HG02610 (cell line): ENCODE results near the gene ARHGEF9.

ENCODE experiments used
- ATAC-seq: cut with Tn5 transposase; IDR thresholded peaks from one replicate; pipeline ENCODE4 v1.9.1; 2021; ENCODE audit warnings: mild to moderate bottlenecking, moderate library complexity; ENCODE audit not compliant: unreplicated experiment

Gene ARHGEF9

GRCh38 chrX:63747331-63747730 is 37.7 kb downstream of the ARHGEF9 start:
- ATAC-seq, result no peak

- peak; percentile 25 for ATAC-seq
These were observed 38.3 kb downstream of the ARHGEF9 start for GRCh38 chrX:63746715-63747114.

- peak; percentile 92 for ATAC-seq
These were observed 38.7 kb downstream of the ARHGEF9 start for GRCh38 chrX:63746278-63746677.

- no peak for ATAC-seq
These were observed 40.1 kb downstream of the ARHGEF9 start for GRCh38 chrX:63744850-63745394.

GRCh38 chrX:63743596-63743995 is 41.4 kb downstream of the ARHGEF9 start:
- no peak for ATAC-seq

- peak; percentile 53 for ATAC-seq
These were observed 44.6 kb downstream of the ARHGEF9 start for GRCh38 chrX:63740382-63740781.

- ATAC-seq, result no peak
These were observed 45.1 kb downstream of the ARHGEF9 start for GRCh38 chrX:63739885-63740284.

GRCh38 chrX:63738696-63739095 is 46.3 kb downstream of the ARHGEF9 start:
- ATAC-seq, result peak; percentile 72

GRCh38 chrX:63737131-63737921 is 47.7 kb downstream of the ARHGEF9 start:
- no peak for ATAC-seq

- ATAC-seq, result no peak
These were observed 49.1 kb downstream of the ARHGEF9 start for GRCh38 chrX:63735882-63736281.

- no peak for ATAC-seq
These were observed 64.7 kb downstream of the ARHGEF9 start for GRCh38 chrX:63720293-63720692.

- ATAC-seq, result no peak
These were observed 65.4 kb downstream of the ARHGEF9 start for GRCh38 chrX:63719633-63720032.

GRCh38 chrX:63718010-63718694 is 66.9 kb downstream of the ARHGEF9 start:
- ATAC-seq, result peak; percentile 87

GRCh38 chrX:63713526-63713925 is 71.5 kb downstream of the ARHGEF9 start:
- ATAC-seq, result no peak

- ATAC-seq, result no peak
These were observed 76.2 kb downstream of the ARHGEF9 start for GRCh38 chrX:63708801-63709200.

GRCh38 chrX:63702556-63702955 is 82.5 kb downstream of the ARHGEF9 start:
- no peak for ATAC-seq

GRCh38 chrX:63686878-63687714 is 97.9 kb downstream of the ARHGEF9 start:
- ATAC-seq, result peak; percentile 60

- no peak for ATAC-seq
These were observed 104.6 kb downstream of the ARHGEF9 start for GRCh38 chrX:63680423-63680822.

GRCh38 chrX:63679432-63679831 is 105.6 kb downstream of the ARHGEF9 start:
- ATAC-seq, result no peak

GRCh38 chrX:63675716-63676115 is 109.3 kb downstream of the ARHGEF9 start:
- ATAC-seq, result no peak

GRCh38 chrX:63673896-63674295 is 111.1 kb downstream of the ARHGEF9 start:
- no peak for ATAC-seq
